Neuron (in vitro differentiated cells): ENCODE data around the gene GNS.
"Not testable (repeated sequence)": the region's sequence is repeated elsewhere in the genome, so short reads cannot be mapped to it uniquely, and the experiment has no call there.

ENCODE experiments used
- H2AFZ ChIP-seq: one replicate; pipeline ENCODE4 v1.6.1; 2013; ENCODE audit warnings: low read depth, mild to moderate bottlenecking, inconsistent platforms, low read length, moderate library complexity
- H3K27me3 ChIP-seq: one replicate; pipeline ENCODE4 v1.6.1; 2013; ENCODE audit warnings: low read length; ENCODE audit not compliant: insufficient read depth
- H3K36me3 ChIP-seq: one replicate; pipeline ENCODE4 v1.6.1; 2013; ENCODE audit warnings: low read length; ENCODE audit not compliant: insufficient read depth
- H3K4me1 ChIP-seq: one replicate; pipeline ENCODE4 v1.6.1; 2013; ENCODE audit warnings: low read length; ENCODE audit not compliant: insufficient read depth
- H3K4me3 ChIP-seq: 2 replicates; pipeline ENCODE4 v1.5.1; 2013; ENCODE audit warnings: mild to moderate bottlenecking, low read length, moderate library complexity
- H3K9me3 ChIP-seq: one replicate; pipeline ENCODE4 v1.6.1; 2013; ENCODE audit warnings: low read length

GNS gene

GRCh38 chr12:64791036-64791435 is 31.8 kb upstream of the GNS start:
- H3K27me3 ChIP-seq: no peaks in the 10 kb centered on the region
- no peaks in the 10 kb centered on the region for H3K36me3 ChIP-seq
- H3K4me3 ChIP-seq: no peak overlapping the region
- H3K9me3 ChIP-seq: no peaks in the 10 kb centered on the region
- peaks cover 8% of the 10 kb centered on the region for H3K4me1 ChIP-seq
- no peak overlapping the region for H2AFZ ChIP-seq

- no peaks in the 10 kb centered on the region for H3K36me3 ChIP-seq
Measured at GRCh38 chr12:64790166-64790565, 31.0 kb upstream of the GNS start.

GRCh38 chr12:64785838-64786237 is 26.6 kb upstream of the GNS start:
- H3K9me3 ChIP-seq: no peaks in the 10 kb centered on the region
- H3K36me3 ChIP-seq: no peaks in the 10 kb centered on the region
- H2AFZ ChIP-seq: no peak overlapping the region
- H3K4me3 ChIP-seq: no peak overlapping the region
- peaks cover 13% of the 10 kb centered on the region for H3K27me3 ChIP-seq
- peaks cover 22% of the 10 kb centered on the region for H3K4me1 ChIP-seq

More at GRCh38 chr12:64790166-64790565, 31.0 kb upstream of the GNS start:
- no peak overlapping the region for H2AFZ ChIP-seq
- H3K27me3 ChIP-seq: no peaks in the 10 kb centered on the region
- H3K4me3 ChIP-seq: no peak overlapping the region
- no peaks in the 10 kb centered on the region for H3K9me3 ChIP-seq
- peaks cover 8% of the 10 kb centered on the region for H3K4me1 ChIP-seq

GRCh38 chr12:64782191-64782876 is 23.1 kb upstream of the GNS start:
- peak overlapping the region; percentile 97 for H2AFZ ChIP-seq
- H3K27me3 ChIP-seq: peaks cover 39% of the 10 kb centered on the region
- no peaks in the 10 kb centered on the region for H3K9me3 ChIP-seq
- H3K4me1 ChIP-seq: peaks cover 17% of the 10 kb centered on the region
- no peaks in the 10 kb centered on the region for H3K36me3 ChIP-seq
- peak overlapping the region; percentile 30 for H3K4me3 ChIP-seq

- H3K27me3 ChIP-seq: peaks cover 39% of the 10 kb centered on the region
Measured at GRCh38 chr12:64781280-64782190, 22.3 kb upstream of the GNS start.

GRCh38 chr12:64780531-64781279 is 21.5 kb upstream of the GNS start:
- Histone ChIP-seq H3K36me3 (no peaks in the 10 kb centered on the region), H3K4me1 (peaks cover 17% of the 10 kb centered on the region), H3K9me3 (no peaks in the 10 kb centered on the region), H3K27me3 (peaks cover 39% of the 10 kb centered on the region), H2AFZ (peak overlapping the region; percentile 97), H3K4me3 (peak overlapping the region; percentile 30)

More at GRCh38 chr12:64781280-64782190, 22.3 kb upstream of the GNS start:
- Histone ChIP-seq H3K4me3 (peak overlapping the region; percentile 30), H3K4me1 (peaks cover 17% of the 10 kb centered on the region), H2AFZ (peak overlapping the region; percentile 97), H3K36me3 (no peaks in the 10 kb centered on the region), H3K9me3 (no peaks in the 10 kb centered on the region)

GRCh38 chr12:64780132-64780530 is 20.9 kb upstream of the GNS start:
- Histone ChIP-seq H2AFZ (peak overlapping the region; percentile 97), H3K36me3 (no peaks in the 10 kb centered on the region), H3K9me3 (no peaks in the 10 kb centered on the region), H3K4me1 (peaks cover 17% of the 10 kb centered on the region), H3K27me3 (peaks cover 39% of the 10 kb centered on the region), H3K4me3 (peak overlapping the region; percentile 30)

GRCh38 chr12:64779354-64779974 is 20.3 kb upstream of the GNS start:
- Histone ChIP-seq H3K27me3 (peaks cover 39% of the 10 kb centered on the region), H3K36me3 (no peaks in the 10 kb centered on the region), H3K4me3 (no peak overlapping the region), H2AFZ (no peak overlapping the region), H3K4me1 (peaks cover 17% of the 10 kb centered on the region), H3K9me3 (no peaks in the 10 kb centered on the region)

- not testable (repeated sequence) for H3K4me3 ChIP-seq, H2AFZ ChIP-seq, H3K4me1 ChIP-seq, H3K9me3 ChIP-seq, H3K36me3 ChIP-seq
- peaks cover 21% of the 10 kb centered on the region for H3K27me3 ChIP-seq
Measured at GRCh38 chr12:64775147-64775736, 16.0 kb upstream of the GNS start.

GRCh38 chr12:64773386-64773785 is 14.2 kb upstream of the GNS start:
- Histone ChIP-seq H3K27me3 (peaks cover 5% of the 10 kb centered on the region), H3K4me3 (no peak overlapping the region), H3K9me3 (no peaks in the 10 kb centered on the region), H3K4me1 (no peaks in the 10 kb centered on the region), H3K36me3 (no peaks in the 10 kb centered on the region), H2AFZ (no peak overlapping the region)

- Histone ChIP-seq H2AFZ (no peak overlapping the region), H3K36me3 (no peaks in the 10 kb centered on the region), H3K9me3 (no peaks in the 10 kb centered on the region), H3K4me1 (no peaks in the 10 kb centered on the region), H3K4me3 (no peak overlapping the region), H3K27me3 (no peaks in the 10 kb centered on the region)
Measured at GRCh38 chr12:64767495-64767894, 8.3 kb upstream of the GNS start.

GRCh38 chr12:64760808-64761573 is 1.8 kb upstream of the GNS start:
- no peak overlapping the region for H3K4me3 ChIP-seq
- H3K9me3 ChIP-seq: no peaks in the 10 kb centered on the region
- H2AFZ ChIP-seq: no peak overlapping the region
- H3K27me3 ChIP-seq: no peaks in the 10 kb centered on the region
- H3K36me3 ChIP-seq: no peaks in the 10 kb centered on the region
- H3K4me1 ChIP-seq: peaks cover 7% of the 10 kb centered on the region
